GM19099 (cell line): ENCODE data around the gene MAN2A1.
A peak's percentile ranks its signal among the peaks of the same experiment; 100 is the strongest.

ENCODE experiments used
- POLR2A ChIP-seq: IDR thresholded peaks from 3 replicates; pipeline ENCODE4 v1.6.1; 2011; ENCODE audit warnings: low read depth; ENCODE audit not compliant: insufficient read length; ENCODE audit errors: extremely low read depth

MAN2A1 gene

GRCh38 chr5:109669991-109670706 lies 19.6 kb upstream of the MAN2A1 start:
- no peak for TF ChIP-seq POLR2A

- no peak for TF ChIP-seq POLR2A
Observed at GRCh38 chr5:109671136-109671535, 18.6 kb upstream of the MAN2A1 start.

GRCh38 chr5:109674596-109674995 lies 15.1 kb upstream of the MAN2A1 start:
- TF ChIP-seq POLR2A = no peak

- TF ChIP-seq POLR2A = no peak
Observed at GRCh38 chr5:109676920-109677319, 12.8 kb upstream of the MAN2A1 start.

GRCh38 chr5:109678447-109678846 lies 11.3 kb upstream of the MAN2A1 start:
- TF ChIP-seq POLR2A = no peak

- TF ChIP-seq POLR2A = no peak
Observed at GRCh38 chr5:109681763-109682162, 8.0 kb upstream of the MAN2A1 start.

GRCh38 chr5:109682383-109682782 lies 7.3 kb upstream of the MAN2A1 start:
- no peak for TF ChIP-seq POLR2A

- no peak for TF ChIP-seq POLR2A
Observed at GRCh38 chr5:109685916-109686315, 3.8 kb upstream of the MAN2A1 start.

- TF ChIP-seq POLR2A = no peak
Observed at GRCh38 chr5:109688630-109688969, 1.1 kb upstream of the MAN2A1 start.

- peak; percentile 92 for TF ChIP-seq POLR2A
Observed at GRCh38 chr5:109688970-109689739, 572 bp upstream of the MAN2A1 start.

- TF ChIP-seq POLR2A = no peak
Observed at GRCh38 chr5:109690242-109690974, 681 bp downstream of the MAN2A1 start.

- no peak for TF ChIP-seq POLR2A
Observed at GRCh38 chr5:109690975-109691574, 1.3 kb downstream of the MAN2A1 start.

GRCh38 chr5:109691996-109692395 lies 2.3 kb downstream of the MAN2A1 start:
- no peak for TF ChIP-seq POLR2A

GRCh38 chr5:109692852-109693251 lies 3.1 kb downstream of the MAN2A1 start:
- TF ChIP-seq POLR2A = no peak
